Smooth muscle cell (in vitro differentiated cells): ENCODE data around the gene EIF5. TPM values are rescaled to one million over a fixed set of nuclear protein-coding genes. Genes with fewer than 3 reads are reported as not detected.
A peak's percentile ranks its signal among the peaks of the same experiment; 100 is the strongest.

ENCODE experiments used
- DNase-seq: peaks from one replicate; lab custom pipeline; 2025; ENCODE audit not compliant: unreplicated experiment; lab: John Stamatoyannopoulos, UW
- H2AFZ ChIP-seq: fragments of 200-600 bp; sonication (generic); 2 replicates; pipeline ENCODE4 v1.6.0; 2016; ENCODE audit warnings: antibody characterized with exemption, low read depth, mild to moderate bottlenecking
- H3F3A ChIP-seq: fragments of 200-600 bp; sonication (generic); 2 replicates; pipeline ENCODE4 v1.6.0; 2017; ENCODE audit warnings: antibody characterized with exemption, low read depth
- H3K27ac ChIP-seq: fragments of 200-600 bp; sonication (generic); 2 replicates; pipeline ENCODE4 v1.5.1; 2016; ENCODE audit warnings: low read depth, mild to moderate bottlenecking
- H3K27me3 ChIP-seq: fragments of 200-600 bp; sonication (generic); 2 replicates; pipeline ENCODE4 v1.6.1; 2016; ENCODE audit warnings: low read depth, mild to moderate bottlenecking
- H3K36me3 ChIP-seq: fragments of 200-600 bp; sonication (generic); 2 replicates; pipeline ENCODE4 v1.5.1; 2016; ENCODE audit warnings: low read depth
- H3K4me1 ChIP-seq: fragments of 200-600 bp; sonication (generic); 2 replicates; pipeline ENCODE4 v1.5.1; 2016; ENCODE audit warnings: low read depth
- H3K4me2 ChIP-seq: fragments of 200-600 bp; sonication (generic); 2 replicates; pipeline ENCODE4 v1.6.0; 2016; ENCODE audit warnings: mild to moderate bottlenecking
- H3K4me3 ChIP-seq: fragments of 200-600 bp; sonication (generic); 2 replicates; pipeline ENCODE4 v1.5.1; 2016; ENCODE audit warnings: mild to moderate bottlenecking
- H3K79me2 ChIP-seq: fragments of 200-600 bp; sonication (generic); 2 replicates; pipeline ENCODE4 v1.6.0; 2016; ENCODE audit warnings: low read depth, mild to moderate bottlenecking
- H3K9ac ChIP-seq: fragments of 200-600 bp; sonication (generic); 2 replicates; pipeline ENCODE4 v1.6.0; 2016; ENCODE audit warnings: low read depth
- H3K9me3 ChIP-seq: fragments of 200-600 bp; sonication (generic); replicated peaks from 2 replicates; pipeline ENCODE4 v1.5.1; 2016; ENCODE audit warnings: low read depth
- H4K20me1 ChIP-seq: fragments of 200-600 bp; sonication (generic); 2 replicates; pipeline ENCODE4 v1.6.0; 2016; ENCODE audit warnings: low read depth
- CTCF ChIP-seq: fragments of 200-600 bp; sonication (generic); IDR thresholded peaks from 2 replicates; pipeline ENCODE4 v1.5.1; 2017; ENCODE audit warnings: borderline replicate concordance, mild to moderate bottlenecking, antibody characterized with exemption; ENCODE audit not compliant: insufficient read depth, poor library complexity, severe bottlenecking
- WGBS: methylation state at CpG from one replicate; pipeline ENCODE4 v1.1.7; 2016; ENCODE audit warnings: low lambda C conversion rate; 5-methylcytosine and 5-hydroxymethylcytosine counted together
- polyA plus RNA-seq: library from polyadenylated mRNA; unstranded; fragments of >200 nt; fragmentation: Nextera tagmentation; extraction: Ambion mirVana; gene quantifications from 2 replicates; pipeline ENCODE4 v1.2.1, GENCODE V29; 2016
- total RNA-seq: library from RNA; depleted of rRNA; stranded (reverse); fragments of >200 nt; gene quantifications from 2 replicates; pipeline ENCODE4 v1.2.3, GENCODE V29; 2014

The EIF5 gene
- total RNA-seq (233 and 278 TPM in 2 replicates), polyA plus RNA-seq (290 and 357 TPM in 2 replicates)

GRCh38 chr14:103333754-103334643 is at the start of gene EIF5:
TSS of gene EIF5 (plus strand) at chr14:103334237. CDS start at chr14:103335861, 1,624 bp downstream.
- Histone ChIP-seq H3K27ac (peak within 1 kb of the TSS; percentile 98), H3K36me3 (peaks cover 31% of the 10 kb centered on the region), H2AFZ (peak within 1 kb of the TSS; percentile 71), H3F3A (peaks cover 41% of the 10 kb centered on the region), H3K4me3 (peak within 1 kb of the TSS; percentile 99), H3K9ac (peak within 1 kb of the TSS; percentile 100), H3K4me1 (peaks cover 22% of the 10 kb centered on the region), H3K79me2 (peaks cover 44% of the 10 kb centered on the region), H3K4me2 (peak within 1 kb of the TSS; percentile 95), H3K27me3 (no peaks in the 10 kb centered on the region), H3K9me3 (no peaks in the 10 kb centered on the region), H4K20me1 (peaks cover 43% of the 10 kb centered on the region)
- peak; percentile 2 for TF ChIP-seq CTCF
- DNase-seq, result peak; percentile 96
- under 1% methylated on average over 96 of the region's 103 CpGs for WGBS

- no peak overlapping the region for H3K4me3 ChIP-seq
- H3K79me2 ChIP-seq, result no peaks in the 10 kb centered on the region
- H4K20me1 ChIP-seq, result no peaks in the 10 kb centered on the region
- no peaks in the 10 kb centered on the region for H3F3A ChIP-seq
- H3K4me1 ChIP-seq, result no peaks in the 10 kb centered on the region
- H3K36me3 ChIP-seq, result no peaks in the 10 kb centered on the region
- WGBS, result 74% methylated on average over 9 of the region's 9 CpGs
- no peaks in the 10 kb centered on the region for H3K27me3 ChIP-seq
- H3K4me2 ChIP-seq, result no peak overlapping the region
- no peaks in the 10 kb centered on the region for H3K9me3 ChIP-seq
- H2AFZ ChIP-seq, result no peak overlapping the region
- no peak for DNase-seq
- no peak overlapping the region for H3K9ac ChIP-seq
- no peak overlapping the region for H3K27ac ChIP-seq
- no peak for TF ChIP-seq CTCF
These were observed 49.2 kb upstream of the EIF5 start for GRCh38 chr14:103284574-103285467.

GRCh38 chr14:103286460-103286859 is 47.6 kb upstream of the EIF5 start:
- 91% methylated on average over 2 of the region's 2 CpGs for WGBS
- Histone ChIP-seq H2AFZ (no peak overlapping the region), H4K20me1 (no peaks in the 10 kb centered on the region), H3F3A (no peaks in the 10 kb centered on the region), H3K4me3 (no peak overlapping the region), H3K4me2 (no peak overlapping the region), H3K4me1 (no peaks in the 10 kb centered on the region), H3K36me3 (no peaks in the 10 kb centered on the region), H3K9me3 (no peaks in the 10 kb centered on the region), H3K79me2 (no peaks in the 10 kb centered on the region), H3K27ac (no peak overlapping the region), H3K27me3 (no peaks in the 10 kb centered on the region), H3K9ac (no peak overlapping the region)
- DNase-seq, result no peak
- no peak for TF ChIP-seq CTCF
